ENCODE data around the gene PIERCE2. TPM values are rescaled to one million over a fixed set of nuclear protein-coding genes. Genes with fewer than 3 reads are reported as not detected.

Gene PIERCE2, protein sequence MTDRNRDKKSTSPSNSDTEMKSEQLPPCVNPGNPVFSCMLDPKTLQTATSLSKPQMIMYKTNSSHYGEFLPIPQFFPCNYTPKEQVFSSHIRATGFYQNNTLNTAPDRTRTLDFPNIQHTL
- 1.6 TPM for polyA plus RNA-seq (2012; ENCODE audit: insufficient read depth, insufficient read length, low read depth)

DNA sequence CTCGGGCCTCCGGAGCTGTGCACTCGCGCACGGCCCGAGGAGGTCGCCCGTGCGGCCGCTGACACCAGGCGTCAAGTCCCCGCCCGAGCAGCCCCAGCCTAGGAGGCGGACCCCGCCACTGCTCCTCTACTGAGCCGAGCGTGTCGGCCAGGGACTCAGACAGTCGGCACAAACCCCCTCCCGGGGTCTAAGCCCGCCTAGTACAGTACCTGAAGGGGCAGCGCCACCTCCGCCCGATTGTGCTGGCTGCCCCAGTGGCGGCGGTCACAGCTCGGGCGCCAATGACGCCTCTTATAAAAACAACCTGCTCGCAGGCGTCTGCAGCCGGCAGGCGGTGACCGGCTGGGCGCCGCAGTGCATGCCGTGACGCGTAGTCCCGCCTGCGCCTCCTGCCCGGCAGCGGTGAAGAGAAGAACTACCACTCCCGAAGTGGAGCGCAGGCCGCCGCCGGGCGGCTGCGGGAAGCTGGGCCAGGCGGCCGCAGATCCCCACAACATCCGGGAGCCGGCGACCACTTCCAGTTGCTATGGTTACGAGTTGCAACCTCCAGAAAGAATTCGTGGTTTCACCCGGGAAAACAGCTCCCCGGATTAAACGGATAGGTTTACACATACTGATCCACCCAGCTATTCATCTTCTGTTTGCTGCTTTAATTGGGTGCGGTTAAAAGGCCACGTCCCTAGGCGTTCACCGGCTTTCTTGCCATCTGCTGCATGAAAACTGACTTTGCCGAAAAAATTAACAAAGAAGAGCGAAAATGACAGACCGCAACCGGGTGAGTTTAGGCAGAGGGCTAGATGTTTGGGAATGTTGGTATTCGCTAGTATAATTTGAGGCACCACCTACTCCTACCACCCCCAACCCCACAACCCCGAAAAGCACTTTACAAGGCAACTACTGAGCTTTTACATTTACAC, at the start of gene PIERCE2, which contains the start of gene CCPG1:
TSS of gene PIERCE2 (plus strand) at position 484 of the 917 bp plus-strand sequence. CDS start at position 758, 274 bp downstream.
TSS of gene CCPG1 (minus strand) at position 348 of the 917 bp plus-strand sequence. CDS start 18,935 bp downstream, outside the sequence.
- Histone ChIP-seq H3K27me3 (no peaks in the 10 kb centered on the region), H3K4me3 (ENCODE audit: low read depth, low read length) (peak within 1 kb of the TSS; percentile 90), H3K36me3 (no peaks in the 10 kb centered on the region), H3K9me3 (no peaks in the 10 kb centered on the region), H3K4me1 (no peaks in the 10 kb centered on the region; the same call in 1 of the 2 replicates)
- TF ChIP-seq, protein P1, sequence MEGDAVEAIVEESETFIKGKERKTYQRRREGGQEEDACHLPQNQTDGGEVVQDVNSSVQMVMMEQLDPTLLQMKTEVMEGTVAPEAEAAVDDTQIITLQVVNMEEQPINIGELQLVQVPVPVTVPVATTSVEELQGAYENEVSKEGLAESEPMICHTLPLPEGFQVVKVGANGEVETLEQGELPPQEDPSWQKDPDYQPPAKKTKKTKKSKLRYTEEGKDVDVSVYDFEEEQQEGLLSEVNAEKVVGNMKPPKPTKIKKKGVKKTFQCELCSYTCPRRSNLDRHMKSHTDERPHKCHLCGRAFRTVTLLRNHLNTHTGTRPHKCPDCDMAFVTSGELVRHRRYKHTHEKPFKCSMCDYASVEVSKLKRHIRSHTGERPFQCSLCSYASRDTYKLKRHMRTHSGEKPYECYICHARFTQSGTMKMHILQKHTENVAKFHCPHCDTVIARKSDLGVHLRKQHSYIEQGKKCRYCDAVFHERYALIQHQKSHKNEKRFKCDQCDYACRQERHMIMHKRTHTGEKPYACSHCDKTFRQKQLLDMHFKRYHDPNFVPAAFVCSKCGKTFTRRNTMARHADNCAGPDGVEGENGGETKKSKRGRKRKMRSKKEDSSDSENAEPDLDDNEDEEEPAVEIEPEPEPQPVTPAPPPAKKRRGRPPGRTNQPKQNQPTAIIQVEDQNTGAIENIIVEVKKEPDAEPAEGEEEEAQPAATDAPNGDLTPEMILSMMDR (IDR thresholded peaks at IDR 0.05; ENCODE audit: low read depth, low read length) = peak; percentile 60
- peak; percentile 95 for DNase-seq

DNA sequence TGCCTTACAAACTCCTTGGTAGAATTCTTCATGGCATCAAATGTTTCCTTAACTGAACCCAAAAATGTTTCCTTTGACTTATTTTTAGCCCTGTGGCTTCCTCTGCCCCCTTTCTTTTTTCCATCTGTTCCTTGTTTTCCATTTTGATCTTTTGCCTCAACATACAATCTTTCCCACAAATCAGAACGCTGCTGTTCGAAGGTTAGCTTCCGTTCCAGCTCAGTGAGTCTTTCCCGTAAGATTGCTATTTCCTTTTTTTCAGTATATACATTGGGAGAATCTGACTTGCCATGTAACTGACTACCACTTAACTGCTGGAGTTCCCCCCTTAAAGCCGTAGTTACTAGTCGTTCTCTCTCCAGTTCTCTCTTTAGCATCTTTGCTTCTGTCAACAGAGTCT, 48.0 kb upstream of the PIERCE2 start:
- H3K27me3 ChIP-seq = no peaks in the 10 kb centered on the region
- no peak for DNase-seq
- H3K4me1 ChIP-seq = peaks cover 11% of the 10 kb centered on the region
- no peak overlapping the region for H3K4me3 ChIP-seq (ENCODE audit: low read depth, low read length)
- no peaks in the 10 kb centered on the region for H3K9me3 ChIP-seq
- TF ChIP-seq, protein P1 (IDR thresholded peaks at IDR 0.05; ENCODE audit: low read depth, low read length) = no peak
- no peaks in the 10 kb centered on the region for H3K36me3 ChIP-seq

DNA sequence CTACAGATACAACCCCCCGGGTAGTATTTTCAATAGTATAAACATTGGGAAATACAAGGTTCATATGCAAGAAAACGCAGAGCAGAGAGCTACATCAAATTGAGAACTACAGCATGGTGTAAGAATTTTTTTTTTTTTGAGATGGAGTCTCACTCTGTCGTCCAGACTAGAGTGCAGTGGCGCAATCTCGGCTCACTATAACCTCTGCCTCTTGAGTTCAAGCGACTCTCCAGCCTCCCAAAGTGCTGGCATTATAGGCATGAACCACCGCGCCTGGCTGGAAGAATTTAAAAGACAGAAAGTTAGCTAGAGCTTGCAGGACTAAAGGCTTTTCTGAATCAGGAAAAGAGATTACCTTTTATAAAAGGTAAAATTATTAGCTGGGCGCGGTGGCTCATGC, 47.2 kb upstream of the PIERCE2 start:
- DNase-seq = no peak
- Histone ChIP-seq H3K4me3 (ENCODE audit: low read depth, low read length) (no peak overlapping the region), H3K4me1 (peaks cover 11% of the 10 kb centered on the region), H3K9me3 (no peaks in the 10 kb centered on the region), H3K27me3 (no peaks in the 10 kb centered on the region), H3K36me3 (no peaks in the 10 kb centered on the region)
- TF ChIP-seq, protein P1 (IDR thresholded peaks at IDR 0.05; ENCODE audit: low read depth, low read length) = no peak

DNA sequence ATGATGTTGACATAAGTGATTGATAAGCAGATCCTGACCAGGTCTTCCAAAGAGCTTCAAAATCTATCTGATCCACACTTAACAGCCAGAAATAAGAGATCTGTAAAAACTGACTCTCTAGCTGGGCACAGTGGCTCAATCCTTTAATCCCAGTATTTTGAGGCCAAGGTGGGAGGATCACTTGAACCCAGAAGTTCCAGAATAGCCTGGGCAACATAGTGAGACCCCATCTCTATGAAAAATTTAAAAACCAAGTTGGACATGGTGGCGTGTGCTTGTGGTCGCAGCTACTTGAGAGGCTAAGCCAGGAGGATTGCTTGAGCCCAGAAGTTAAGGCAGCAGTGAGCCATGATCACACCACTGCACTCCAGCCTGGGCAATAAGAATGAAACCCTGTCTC, 45.7 kb upstream of the PIERCE2 start:
- no peak overlapping the region for H3K4me3 ChIP-seq (ENCODE audit: low read depth, low read length)
- no peaks in the 10 kb centered on the region for H3K27me3 ChIP-seq
- H3K4me1 ChIP-seq = peaks cover 5% of the 10 kb centered on the region
- no peak for DNase-seq
- H3K9me3 ChIP-seq = no peaks in the 10 kb centered on the region
- TF ChIP-seq, protein P1 (IDR thresholded peaks at IDR 0.05; ENCODE audit: low read depth, low read length) = no peak
- H3K36me3 ChIP-seq = no peaks in the 10 kb centered on the region

DNA sequence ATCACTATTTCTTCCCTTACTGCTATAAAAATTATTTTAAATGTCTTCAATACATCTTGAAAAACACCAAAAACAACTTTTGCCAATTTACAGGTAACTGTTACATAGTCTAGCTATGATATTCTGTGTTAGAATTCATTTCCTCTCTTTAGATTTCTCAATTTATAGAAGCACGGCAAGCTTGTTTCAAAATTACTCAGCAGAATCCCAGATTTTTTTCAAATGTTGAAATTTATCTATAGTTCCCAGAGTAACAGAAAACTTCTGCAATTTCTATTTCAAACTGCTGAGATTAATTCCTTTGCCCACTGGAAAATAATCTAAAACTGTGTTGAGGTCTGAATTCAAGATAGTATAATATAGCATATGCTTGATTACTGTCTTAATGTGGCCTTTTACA, 41.3 kb upstream of the PIERCE2 start:
- H3K4me3 ChIP-seq (ENCODE audit: low read depth, low read length) = no peak overlapping the region
- no peaks in the 10 kb centered on the region for H3K27me3 ChIP-seq
- TF ChIP-seq, protein P1 (IDR thresholded peaks at IDR 0.05; ENCODE audit: low read depth, low read length) = no peak
- no peak for DNase-seq
- no peaks in the 10 kb centered on the region for H3K4me1 ChIP-seq
- H3K36me3 ChIP-seq = no peaks in the 10 kb centered on the region
- no peaks in the 10 kb centered on the region for H3K9me3 ChIP-seq
